ENCODE measurements around the gene RIN3. TPM values are rescaled to one million over a fixed set of nuclear protein-coding genes. Genes with fewer than 3 reads are reported as not detected.

The RIN3 gene
- total and polyA plus RNA-seq, 12 donors = 3.9 to 63.2 (median 30.3) TPM

- Histone ChIP-seq H3K9me3 (replicated peaks in 1 of 3) (no peaks in the 10 kb centered on the region), H3K27me3 (no peaks in the 10 kb centered on the region), H3K27ac (peak overlapping the region in 1 of 5 donors; percentile 76), H3K4me1 (replicated peaks in 1 of 2) (peaks cover 0 to 3% of the 10 kb centered on the region in 2 donors), H3K4me3 (no peak overlapping the region), H3K36me3 (replicated peaks in 1 of 2) (peaks cover 0 to 10% of the 10 kb centered on the region in 2 donors)
- WGBS, 4 donors = 81 to 84% (median 82%) methylated on average over 22 to 23 of the region's 23 CpGs
- intact Hi-C loops (cut with DNase I) = no loop called here
- TF ChIP-seq POLR2A (IDR thresholded peaks at IDR 0.05) (no peak), CTCF (IDR thresholded peaks at IDR 0.05) (no peak)
- DNase-seq = peak in 4 of 7 donors; percentile 42 to 69 (median 56)
These were observed 190.6 kb downstream of the RIN3 start for GRCh38 chr14:92704036-92704804.

- 76 to 88% (median 84%) methylated on average over 9 to 11 of the region's 11 CpGs for WGBS, 4 donors
- H3K27me3 ChIP-seq = no peaks in the 10 kb centered on the region
- H3K9me3 ChIP-seq (replicated peaks in 1 of 3) = no peaks in the 10 kb centered on the region
- DNase-seq = no peak
- TF ChIP-seq CTCF (IDR thresholded peaks at IDR 0.05) (no peak), POLR2A (IDR thresholded peaks at IDR 0.05) (no peak)
- peaks cover 0 to 3% of the 10 kb centered on the region in 2 donors for H3K4me1 ChIP-seq (replicated peaks in 1 of 2)
- peaks cover 0 to 10% of the 10 kb centered on the region in 2 donors for H3K36me3 ChIP-seq (replicated peaks in 1 of 2)
- intact Hi-C loops (cut with DNase I) = no loop called here
- peak overlapping the region in 1 of 5 donors; percentile 76 for H3K27ac ChIP-seq
- no peak overlapping the region for H3K4me3 ChIP-seq
These were observed 191.2 kb downstream of the RIN3 start for GRCh38 chr14:92704821-92705220.

GRCh38 chr14:92706386-92706785 is 192.8 kb downstream of the RIN3 start:
- TF ChIP-seq CTCF (IDR thresholded peaks at IDR 0.05) (no peak), POLR2A (IDR thresholded peaks at IDR 0.05) (no peak)

GRCh38 chr14:92709340-92710000 is 195.9 kb downstream of the RIN3 start:
- no peaks in the 10 kb centered on the region for H3K4me1 ChIP-seq (replicated peaks in 1 of 2)
- no peaks in the 10 kb centered on the region for H3K9me3 ChIP-seq (replicated peaks in 1 of 3)
- no peak overlapping the region for H3K4me3 ChIP-seq
- TF ChIP-seq POLR2A (IDR thresholded peaks at IDR 0.05) = no peak
- TF ChIP-seq CTCF (IDR thresholded peaks at IDR 0.05) = no peak
- no peaks in the 10 kb centered on the region for H3K27me3 ChIP-seq
- intact Hi-C loops (cut with DNase I) = no loop called here
- no peak overlapping the region for H3K27ac ChIP-seq
- peaks cover 0 to 15% of the 10 kb centered on the region in 2 donors for H3K36me3 ChIP-seq (replicated peaks in 1 of 2)
- DNase-seq = no peak
- 82 to 90% (median 89%) methylated on average over 13 of the region's 13 CpGs for WGBS, 4 donors

More at GRCh38 chr14:92706386-92706785, 192.8 kb downstream of the RIN3 start:
- no peak overlapping the region for H3K27ac ChIP-seq
- peaks cover 0 to 3% of the 10 kb centered on the region in 2 donors for H3K4me1 ChIP-seq (replicated peaks in 1 of 2)
- peaks cover 0 to 15% of the 10 kb centered on the region in 2 donors for H3K36me3 ChIP-seq (replicated peaks in 1 of 2)
- H3K9me3 ChIP-seq (replicated peaks in 1 of 3) = no peaks in the 10 kb centered on the region
- 88 to 95% (median 95%) methylated on average over 11 to 15 of the region's 15 CpGs for WGBS, 4 donors
- no peak overlapping the region for H3K4me3 ChIP-seq
- intact Hi-C loops (cut with DNase I) = no loop called here
- DNase-seq = no peak
- H3K27me3 ChIP-seq = no peaks in the 10 kb centered on the region

All from adrenal gland (tissue), 12 donors.